Adrenal gland (tissue), 19 donors: ENCODE results near the gene PPP1R11. TPM values are rescaled to one million over a fixed set of nuclear protein-coding genes. Genes with fewer than 3 reads are reported as not detected.

Experiments used
- DNase-seq, 7 donors: peaks; one replicate each; pipeline ENCODE4 v3.0.0-alpha.2; 2019 to 2020
- H3K27ac ChIP-seq, 5 donors: fragments of 200-600 bp; sonication (generic) in 4 of 5; 1 replicate in 3 of 5; 2 replicates in 2 of 5; pipeline versions ENCODE4 v1.5.1 to v1.8.0; 2016 to 2020; ENCODE audit warnings: mild to moderate bottlenecking in 1 of 5
- H3K27me3 ChIP-seq: fragments of 200-600 bp; 2 replicates; pipeline ENCODE4 v1.8.0; 2021
- H3K36me3 ChIP-seq, 2 donors: fragments of 200-600 bp; replicated peaks in 1 of 2; 1 replicate in 1 of 2; 2 replicates in 1 of 2; pipeline versions ENCODE4 v1.5.1 to v1.8.0; 2018 to 2022
- H3K4me1 ChIP-seq, 2 donors: fragments of 200-600 bp; replicated peaks in 1 of 2; 1 replicate in 1 of 2; 2 replicates in 1 of 2; pipeline versions ENCODE4 v1.5.1 to v1.8.0; 2018 to 2021
- H3K4me3 ChIP-seq, 4 donors: fragments of 200-600 bp; sonication (generic) in 3 of 4; one replicate each; pipeline ENCODE4 v1.5.1; 2016 to 2018
- H3K9me3 ChIP-seq, 3 donors: fragments of 200-600 bp; sonication (generic) in 1 of 3; replicated peaks in 1 of 3; 1 replicate in 2 of 3; 2 replicates in 1 of 3; pipeline versions ENCODE4 v1.5.1 to v1.8.0; 2016 to 2021
- POLR2A ChIP-seq, 2 donors: fragments of 450-650 bp; IDR thresholded peaks; one replicate each; pipeline ENCODE4 v1.6.1; 2017; ENCODE audit warnings: antibody characterized with exemption in 2 of 2, mild to moderate bottlenecking in 2 of 2, moderate library complexity in 1 of 2
- WGBS, 4 donors: extraction: QIAGEN DNeasy Blood & Tissue Kit in 2 of 4; methylation state at CpG; one replicate each; pipeline versions ENCODE4 v1.1.5 to v1.1.7; 2013 to 2017; 5-methylcytosine and 5-hydroxymethylcytosine counted together
- intact Hi-C, 2 donors: fragments of 100-400 bp; cut with DNase I; formaldehyde crosslinking; loops; one replicate each; pipeline versions ENCODE4 v1.14.1 to v1.15.0; 2022 to 2023
- long read RNA-seq, 10 donors: library from polyadenylated mRNA in 3 of 10; unstranded in 2 of 10; stranded (forward) in 1 of 10; transcript quantifications; one replicate each; pipeline ENCODE4 v2.0.0 and lab custom pipeline, GENCODE V29; 2021 to 2026
- polyA plus RNA-seq, 3 donors: library from polyadenylated mRNA; stranded (reverse); fragments of 200-250 nt in 2 of 3; fragments of 350-450 nt in 1 of 3; fragmentation: Illumina TruSeq in 1 of 3; extraction: RNeasy Lipid Tissue Mini Kit (QIAGEN cat#74804) in 1 of 3; gene quantifications; one replicate each; pipeline ENCODE4 v1.2.3, GENCODE V29; 2013 to 2014
- total RNA-seq, 9 donors: library from RNA; depleted of rRNA in 4 of 9; stranded (reverse); fragments of >200 nt in 4 of 9; fragments of 120-200 nt in 1 of 9; fragmentation: NEBNext Ultra II Directional in 1 of 9; extraction: Animal tissue kit (Norgen Biotek cat#: 25700) in 1 of 9; gene quantifications; one replicate each; pipeline versions ENCODE4 v1.1.0 to v1.2.4, GENCODE V29; 2013 to 2023
- TF ChIP-seq, protein P1 (sequence below), 6 experiments: fragments of 450-650 bp in 4 of 6; fragments of 200-600 bp in 2 of 6; sonication (generic) in 1 of 6; IDR thresholded peaks; 1 replicate in 5 of 6; 2 replicates in 1 of 6; pipeline versions ENCODE4 v1.5.1 to v1.8.0; 2016 to 2021; ENCODE audit warnings: antibody characterized with exemption in 6 of 6, mild to moderate bottlenecking in 2 of 6, moderate library complexity in 1 of 6
- donor health status: healthy with polysubstance abuse.
- donor health status: Bipolar disorder and iron deficiency.
- donor health status: DM: yes; HTN: yes; CAD: no.
- donor health status: DM: no; HTN: no; CAD: no.
- donor health status: DM: no; HTN: no; CAD: no.
- donor health status: DM: yes; HTN: yes; CAD: no.

Gene PPP1R11, protein sequence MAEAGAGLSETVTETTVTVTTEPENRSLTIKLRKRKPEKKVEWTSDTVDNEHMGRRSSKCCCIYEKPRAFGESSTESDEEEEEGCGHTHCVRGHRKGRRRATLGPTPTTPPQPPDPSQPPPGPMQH
- total RNA-seq (10 to 100 TPM; 31.2 to 70.7 (median 50.7) TPM), polyA plus RNA-seq (10 to 100 TPM; 34.7 to 97.7 (median 43.4) TPM)
- long read RNA-seq, donor 1, transcript PPP1R11-201 (2 exons, 1,723 nt) = minor isoform, 5 of 51 reads
- long read RNA-seq, donor 1, transcript PPP1R11-205 (3 exons, 1,731 nt) = major isoform, 30 of 51 reads
- long read RNA-seq, donor 1, partial matches to known transcripts = 15 of 51 reads
- long read RNA-seq, donor 1, other reads (novel, unspliced or antisense) = 0 of 51 reads
- long read RNA-seq, donor 2, transcript PPP1R11-205 (3 exons, 1,731 nt) = major isoform, 13 of 28 reads
- long read RNA-seq, donor 2, partial matches to known transcripts = 12 of 28 reads
- long read RNA-seq, donor 2, other reads (novel, unspliced or antisense) = 0 of 28 reads
- long read RNA-seq, donor 3, transcript PPP1R11-205 (3 exons, 1,731 nt) = major isoform, 26 of 28 reads
- long read RNA-seq, donor 3, partial matches to known transcripts = 0 of 28 reads
- long read RNA-seq, donor 3, other reads (novel, unspliced or antisense) = 0 of 28 reads
- long read RNA-seq, donor 4, transcript PPP1R11-205 (3 exons, 1,731 nt) = major isoform, 26 of 30 reads
- long read RNA-seq, donor 4, partial matches to known transcripts = 2 of 30 reads
- long read RNA-seq, donor 4, other reads (novel, unspliced or antisense) = 2 of 30 reads
- long read RNA-seq, donor 5, transcript PPP1R11-205 (3 exons, 1,731 nt) = major isoform, 81 of 92 reads
- long read RNA-seq, donor 5, partial matches to known transcripts = 2 of 92 reads
- long read RNA-seq, donor 5, other reads (novel, unspliced or antisense) = 4 of 92 reads
- long read RNA-seq, donor 6, transcript PPP1R11-205 (3 exons, 1,731 nt) = major isoform, 14 of 19 reads
- long read RNA-seq, donor 6, partial matches to known transcripts = 0 of 19 reads
- long read RNA-seq, donor 6, other reads (novel, unspliced or antisense) = 5 of 19 reads
- long read RNA-seq, donor 7, transcript PPP1R11-205 (3 exons, 1,731 nt) = major isoform, 10 of 23 reads
- long read RNA-seq, donor 7, partial matches to known transcripts = 12 of 23 reads
- long read RNA-seq, donor 7, other reads (novel, unspliced or antisense) = 0 of 23 reads
- long read RNA-seq, donor 8, transcript PPP1R11-205 (3 exons, 1,731 nt) = major isoform, 27 of 29 reads
- long read RNA-seq, donor 8, partial matches to known transcripts = 0 of 29 reads
- long read RNA-seq, donor 8, other reads (novel, unspliced or antisense) = 0 of 29 reads
- long read RNA-seq, donor 9, transcript PPP1R11-205 (3 exons, 1,731 nt) = major isoform, 14 of 14 reads
- long read RNA-seq, donor 9, partial matches to known transcripts = 0 of 14 reads
- long read RNA-seq, donor 9, other reads (novel, unspliced or antisense) = 0 of 14 reads
- long read RNA-seq, donor 10, transcript PPP1R11-205 (3 exons, 1,731 nt) = major isoform, 12 of 14 reads
- long read RNA-seq, donor 10, partial matches to known transcripts = 0 of 14 reads
- long read RNA-seq, donor 10, other reads (novel, unspliced or antisense) = 0 of 14 reads

DNA sequence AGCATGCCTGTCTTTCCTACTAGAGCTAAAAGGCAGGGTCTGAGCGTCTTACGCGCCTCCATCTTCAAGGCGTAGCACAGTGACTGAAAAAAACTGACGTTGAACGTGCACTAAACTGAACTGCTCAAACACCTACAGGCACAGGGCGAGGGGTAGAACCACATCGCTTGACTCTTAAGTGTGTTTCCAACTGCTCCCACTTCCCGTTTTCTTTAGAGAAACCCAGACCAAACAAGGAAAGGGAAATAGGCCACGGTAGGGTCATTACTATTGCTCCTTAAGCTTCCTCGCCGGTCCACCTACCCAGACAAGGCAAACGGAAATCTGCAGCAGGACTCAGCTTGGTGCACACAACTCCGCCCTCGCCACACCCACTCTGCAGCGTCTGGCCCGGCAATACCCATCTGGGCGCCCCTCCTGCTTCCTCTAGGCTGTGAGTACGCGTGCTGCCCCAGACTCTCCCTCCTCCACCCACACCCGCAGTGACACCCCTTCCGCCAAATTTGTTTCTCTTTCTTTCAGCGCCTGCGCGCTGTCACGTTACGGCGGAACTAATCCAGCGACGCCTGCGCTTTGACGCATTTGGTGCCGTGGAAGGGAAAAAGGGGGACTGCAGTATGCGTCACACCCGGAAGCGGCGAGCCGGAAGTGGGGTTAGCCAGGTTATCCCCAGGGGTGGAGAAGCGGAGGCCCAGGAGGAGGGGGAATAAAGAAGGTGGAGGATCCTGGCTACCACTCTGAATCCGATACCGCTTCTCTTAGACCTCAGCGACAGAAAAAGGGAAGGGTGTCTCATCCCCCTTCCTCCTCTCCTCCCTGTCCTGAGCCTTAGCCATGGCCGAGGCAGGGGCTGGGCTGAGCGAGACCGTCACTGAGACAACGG, at the start of gene PPP1R11:
TSS of gene PPP1R11 (plus strand) at position 622 of the 883 bp plus-strand sequence. CDS start at position 835, 213 bp downstream.
- H3K36me3 ChIP-seq = peaks cover 0 to 15% of the 10 kb centered on the region in 2 donors
- peak within 1 kb of the TSS in 2 of 4 donors; percentile 78 to 87 for H3K4me3 ChIP-seq
- H3K27me3 ChIP-seq = no peaks in the 10 kb centered on the region
- H3K27ac ChIP-seq = peak within 1 kb of the TSS in 4 of 5 donors; percentile 68 to 96 (median 85)
- TF ChIP-seq, protein P1, sequence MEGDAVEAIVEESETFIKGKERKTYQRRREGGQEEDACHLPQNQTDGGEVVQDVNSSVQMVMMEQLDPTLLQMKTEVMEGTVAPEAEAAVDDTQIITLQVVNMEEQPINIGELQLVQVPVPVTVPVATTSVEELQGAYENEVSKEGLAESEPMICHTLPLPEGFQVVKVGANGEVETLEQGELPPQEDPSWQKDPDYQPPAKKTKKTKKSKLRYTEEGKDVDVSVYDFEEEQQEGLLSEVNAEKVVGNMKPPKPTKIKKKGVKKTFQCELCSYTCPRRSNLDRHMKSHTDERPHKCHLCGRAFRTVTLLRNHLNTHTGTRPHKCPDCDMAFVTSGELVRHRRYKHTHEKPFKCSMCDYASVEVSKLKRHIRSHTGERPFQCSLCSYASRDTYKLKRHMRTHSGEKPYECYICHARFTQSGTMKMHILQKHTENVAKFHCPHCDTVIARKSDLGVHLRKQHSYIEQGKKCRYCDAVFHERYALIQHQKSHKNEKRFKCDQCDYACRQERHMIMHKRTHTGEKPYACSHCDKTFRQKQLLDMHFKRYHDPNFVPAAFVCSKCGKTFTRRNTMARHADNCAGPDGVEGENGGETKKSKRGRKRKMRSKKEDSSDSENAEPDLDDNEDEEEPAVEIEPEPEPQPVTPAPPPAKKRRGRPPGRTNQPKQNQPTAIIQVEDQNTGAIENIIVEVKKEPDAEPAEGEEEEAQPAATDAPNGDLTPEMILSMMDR (IDR thresholded peaks at IDR 0.05) = peak in 1 of 6 experiments; percentile 4
- TF ChIP-seq POLR2A (IDR thresholded peaks at IDR 0.05) = peak; percentile 80 to 95
- WGBS, 4 donors = 1% methylated on average over 41 to 46 of the region's 46 CpGs
- H3K9me3 ChIP-seq = no peaks in the 10 kb centered on the region
- intact Hi-C loops = no loop called here
- peak; percentile 97 to 99 (median 99) for DNase-seq
- peaks cover 11 to 52% of the 10 kb centered on the region in 2 donors for H3K4me1 ChIP-seq

DNA sequence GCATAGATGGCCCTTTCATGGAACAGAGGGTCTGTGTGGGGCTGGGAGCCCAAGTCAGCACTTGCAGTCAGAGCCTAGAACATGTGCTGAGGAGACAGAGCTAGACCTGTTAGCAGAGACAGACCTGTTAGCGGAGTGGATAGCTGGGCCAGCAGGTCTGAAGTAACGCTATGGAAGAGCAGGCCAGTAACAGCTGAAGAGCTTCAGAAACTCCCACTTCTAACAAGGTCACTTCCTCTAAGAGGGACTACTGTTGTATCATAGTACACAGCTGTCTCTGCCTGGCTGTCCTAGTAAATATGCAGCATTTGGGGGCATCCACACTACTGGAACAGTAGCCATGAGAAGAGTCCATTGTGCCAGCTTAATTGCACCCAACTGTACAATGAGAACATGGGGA, 47.2 kb upstream of the PPP1R11 start:
- 87 to 100% (median 95%) methylated on average over 2 of the region's 2 CpGs for WGBS, 4 donors
- DNase-seq = no peak
- Histone ChIP-seq H3K4me1 (no peaks in the 10 kb centered on the region), H3K27me3 (no peaks in the 10 kb centered on the region), H3K4me3 (no peak overlapping the region), H3K9me3 (no peaks in the 10 kb centered on the region), H3K27ac (no peak overlapping the region), H3K36me3 (no peaks in the 10 kb centered on the region)
- intact Hi-C loops = loop anchor here in 1 of 2 donors (10.0 kb wide), 1 partner anchor 315 kb away; no protein-coding TSS in a partner anchor
- TF ChIP-seq, protein P1 (IDR thresholded peaks at IDR 0.05) = no peak
- TF ChIP-seq POLR2A (IDR thresholded peaks at IDR 0.05) = no peak

DNA sequence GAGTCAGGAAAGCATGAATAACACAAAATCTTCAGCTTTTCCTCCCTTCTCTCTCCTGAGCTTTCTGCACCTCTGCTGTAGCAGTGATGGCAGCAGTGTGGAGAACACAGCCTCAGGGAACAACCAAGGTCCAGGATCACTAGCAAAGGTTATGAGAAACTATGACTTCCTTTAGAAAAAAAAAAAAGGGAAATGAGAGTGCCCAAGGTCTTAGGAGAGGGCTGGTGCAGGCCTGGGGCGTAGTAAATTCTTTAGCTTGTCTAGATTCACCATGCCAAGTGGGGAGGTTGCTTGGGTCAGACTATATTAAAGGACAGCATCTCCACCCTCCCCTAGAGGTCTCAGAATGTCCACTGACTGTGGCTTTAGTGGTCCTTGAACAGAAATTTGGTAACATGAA, 46.4 kb upstream of the PPP1R11 start:
- WGBS, 4 donors = 13 to 65% (median 39%) methylated on average over 1 of the region's 1 CpG
- H3K27ac ChIP-seq = no peak overlapping the region
- TF ChIP-seq, protein P1 (IDR thresholded peaks at IDR 0.05) = no peak
- no peak for TF ChIP-seq POLR2A (IDR thresholded peaks at IDR 0.05)

More for the DNA sequence above, 46.4 kb upstream of the PPP1R11 start:
- intact Hi-C loops = no loop called here
- DNase-seq = no peak
- no peaks in the 10 kb centered on the region for H3K4me1 ChIP-seq
- no peak overlapping the region for H3K4me3 ChIP-seq
- no peaks in the 10 kb centered on the region for H3K27me3 ChIP-seq
- no peaks in the 10 kb centered on the region for H3K9me3 ChIP-seq
- no peaks in the 10 kb centered on the region for H3K36me3 ChIP-seq
